DND-41 (cell line): ENCODE data around the gene VOPP1.

ENCODE experiments used
- EZH2 ChIP-seq: IDR thresholded peaks from 3 replicates; pipeline ENCODE4 v1.6.1; 2012; ENCODE audit warnings: borderline replicate concordance, low read depth, mild to moderate bottlenecking, moderate library complexity, low read length, inconsistent platforms; ENCODE audit not compliant: severe bottlenecking
- TF ChIP-seq, protein P1 (sequence below): IDR thresholded peaks from 2 replicates; pipeline ENCODE4 v1.5.1; 2012; ENCODE audit warnings: borderline replicate concordance, low read length, moderate library complexity, mild to moderate bottlenecking; ENCODE audit not compliant: poor library complexity, severe bottlenecking; ENCODE audit errors: extremely low read depth

GRCh38 chr7:55575733-55576132 lies 3.4 kb upstream of the VOPP1 start:
- TF ChIP-seq EZH2, result no peak
- TF ChIP-seq, protein P1, sequence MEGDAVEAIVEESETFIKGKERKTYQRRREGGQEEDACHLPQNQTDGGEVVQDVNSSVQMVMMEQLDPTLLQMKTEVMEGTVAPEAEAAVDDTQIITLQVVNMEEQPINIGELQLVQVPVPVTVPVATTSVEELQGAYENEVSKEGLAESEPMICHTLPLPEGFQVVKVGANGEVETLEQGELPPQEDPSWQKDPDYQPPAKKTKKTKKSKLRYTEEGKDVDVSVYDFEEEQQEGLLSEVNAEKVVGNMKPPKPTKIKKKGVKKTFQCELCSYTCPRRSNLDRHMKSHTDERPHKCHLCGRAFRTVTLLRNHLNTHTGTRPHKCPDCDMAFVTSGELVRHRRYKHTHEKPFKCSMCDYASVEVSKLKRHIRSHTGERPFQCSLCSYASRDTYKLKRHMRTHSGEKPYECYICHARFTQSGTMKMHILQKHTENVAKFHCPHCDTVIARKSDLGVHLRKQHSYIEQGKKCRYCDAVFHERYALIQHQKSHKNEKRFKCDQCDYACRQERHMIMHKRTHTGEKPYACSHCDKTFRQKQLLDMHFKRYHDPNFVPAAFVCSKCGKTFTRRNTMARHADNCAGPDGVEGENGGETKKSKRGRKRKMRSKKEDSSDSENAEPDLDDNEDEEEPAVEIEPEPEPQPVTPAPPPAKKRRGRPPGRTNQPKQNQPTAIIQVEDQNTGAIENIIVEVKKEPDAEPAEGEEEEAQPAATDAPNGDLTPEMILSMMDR, result no peak
